Measurements from ENCODE around the gene ERBIN. TPM values are rescaled to one million over a fixed set of nuclear protein-coding genes. Genes with fewer than 3 reads are reported as not detected.

Gene ERBIN
- total RNA-seq, 1 experiment from 2014 or later, result 47.2 TPM

GRCh38 chr5:66066826-66067225, 140.5 kb downstream of the ERBIN start:
- H3K36me3 Mint-ChIP-seq (ENCODE audit: insufficient read depth, unreplicated experiment), result peaks cover 17% of the 10 kb centered on the region
- no peak for TF ChIP-seq CTCF (IDR thresholded peaks at IDR 0.05; ENCODE audit: insufficient read depth in 1 of 2, low read depth in 1 of 2, low read length in 1 of 2, severe bottlenecking in 1 of 2, unreplicated experiment in 1 of 2)
- no peaks in the 10 kb centered on the region for H3K9me3 ChIP-seq
- POLR2A ChIA-PET, result no interaction called here
- no TSS peak for BruUV-seq (replicated peaks)
- H3K4me1 Mint-ChIP-seq (ENCODE audit: low read depth, unreplicated experiment), result no peaks in the 10 kb centered on the region
- no peaks in the 10 kb centered on the region for H3K4me1 ChIP-seq
- DNase-seq, result no peak
- no peaks in the 10 kb centered on the region for H3K36me3 ChIP-seq (ENCODE audit: control insufficient read depth, insufficient read depth, low read length)
- H3K27me3 ChIP-seq (replicated peaks; ENCODE audit: control insufficient read depth, insufficient read depth, low read length), result no peaks in the 10 kb centered on the region
- CTCF ChIA-PET, result no interaction called here
- no peak overlapping the region for H3K4me3 ChIP-seq (ENCODE audit: low read depth, low read length)
- intact Hi-C loops (cut with micrococcal nuclease; ENCODE audit: unreplicated experiment), result no loop called here
- H3K9me3 Mint-ChIP-seq (ENCODE audit: unreplicated experiment), result peaks cover 8% of the 10 kb centered on the region
- H3K27me3 Mint-ChIP-seq (ENCODE audit: insufficient read depth, unreplicated experiment), result no peaks in the 10 kb centered on the region
- no peak overlapping the region for H3K4me3 Mint-ChIP-seq (ENCODE audit: unreplicated experiment)
- H3K27ac Mint-ChIP-seq (ENCODE audit: unreplicated experiment), result no peak overlapping the region

GRCh38 chr5:66072031-66072430, 145.7 kb downstream of the ERBIN start:
- H3K4me1 ChIP-seq, result no peaks in the 10 kb centered on the region
- H3K9me3 Mint-ChIP-seq (ENCODE audit: unreplicated experiment), result no peaks in the 10 kb centered on the region
- intact Hi-C loops (cut with micrococcal nuclease; ENCODE audit: unreplicated experiment), result no loop called here
- H3K4me1 Mint-ChIP-seq (ENCODE audit: low read depth, unreplicated experiment), result no peaks in the 10 kb centered on the region
- no peaks in the 10 kb centered on the region for H3K27me3 Mint-ChIP-seq (ENCODE audit: insufficient read depth, unreplicated experiment)
- no peaks in the 10 kb centered on the region for H3K36me3 ChIP-seq (ENCODE audit: control insufficient read depth, insufficient read depth, low read length)
- H3K27ac Mint-ChIP-seq (ENCODE audit: unreplicated experiment), result no peak overlapping the region
- no peaks in the 10 kb centered on the region for H3K9me3 ChIP-seq
- H3K4me3 ChIP-seq (ENCODE audit: low read depth, low read length), result no peak overlapping the region
- TF ChIP-seq CTCF (IDR thresholded peaks at IDR 0.05; ENCODE audit: insufficient read depth in 1 of 2, low read depth in 1 of 2, low read length in 1 of 2, severe bottlenecking in 1 of 2, unreplicated experiment in 1 of 2), result no peak
- no TSS peak for BruUV-seq (replicated peaks)
- H3K4me3 Mint-ChIP-seq (ENCODE audit: unreplicated experiment), result no peak overlapping the region
- H3K27me3 ChIP-seq (replicated peaks; ENCODE audit: control insufficient read depth, insufficient read depth, low read length), result no peaks in the 10 kb centered on the region
- DNase-seq, result no peak
- ChIA-PET CTCF (no interaction called here), POLR2A (no interaction called here)
- H3K36me3 Mint-ChIP-seq (ENCODE audit: insufficient read depth, unreplicated experiment), result peaks cover 8% of the 10 kb centered on the region

GRCh38 chr5:66074901-66075300, 148.5 kb downstream of the ERBIN start:
- no peaks in the 10 kb centered on the region for H3K4me1 ChIP-seq
- no peaks in the 10 kb centered on the region for H3K27me3 Mint-ChIP-seq (ENCODE audit: insufficient read depth, unreplicated experiment)
- peaks cover 21% of the 10 kb centered on the region for H3K36me3 Mint-ChIP-seq (ENCODE audit: insufficient read depth, unreplicated experiment)
- DNase-seq, result no peak
- no TSS peak for BruUV-seq (replicated peaks)
- H3K9me3 ChIP-seq, result no peaks in the 10 kb centered on the region
- ChIA-PET POLR2A (no interaction called here), CTCF (no interaction called here)
- H3K4me3 Mint-ChIP-seq (ENCODE audit: unreplicated experiment), result no peak overlapping the region
- no peaks in the 10 kb centered on the region; the same call in 1 of the 2 replicates for H3K36me3 ChIP-seq (ENCODE audit: control insufficient read depth, insufficient read depth, low read length)
- intact Hi-C loops (cut with micrococcal nuclease; ENCODE audit: unreplicated experiment), result no loop called here
- H3K9me3 Mint-ChIP-seq (ENCODE audit: unreplicated experiment), result no peaks in the 10 kb centered on the region
- H3K4me1 Mint-ChIP-seq (ENCODE audit: low read depth, unreplicated experiment), result no peaks in the 10 kb centered on the region
- H3K27ac Mint-ChIP-seq (ENCODE audit: unreplicated experiment), result no peak overlapping the region
- no peaks in the 10 kb centered on the region for H3K27me3 ChIP-seq (replicated peaks; ENCODE audit: control insufficient read depth, insufficient read depth, low read length)
- no peak for TF ChIP-seq CTCF (IDR thresholded peaks at IDR 0.05; ENCODE audit: insufficient read depth in 1 of 2, low read depth in 1 of 2, low read length in 1 of 2, severe bottlenecking in 1 of 2, unreplicated experiment in 1 of 2)
- H3K4me3 ChIP-seq (ENCODE audit: low read depth, low read length), result no peak overlapping the region

Data from Caco-2 (cell line).